SW 1271 (cell line): ENCODE measurements around the gene CNNM3.
A peak's percentile ranks its signal among the peaks of the same experiment; 100 is the strongest.

Source experiments
- DNase-seq, 2 experiments: peaks; one replicate each; lab custom pipeline; 2025; lab: John Stamatoyannopoulos, UW

The CNNM3 gene

GRCh38 chr2:96864343-96865091 is 48.4 kb downstream of the CNNM3 start:
- no peak for DNase-seq

DNA sequence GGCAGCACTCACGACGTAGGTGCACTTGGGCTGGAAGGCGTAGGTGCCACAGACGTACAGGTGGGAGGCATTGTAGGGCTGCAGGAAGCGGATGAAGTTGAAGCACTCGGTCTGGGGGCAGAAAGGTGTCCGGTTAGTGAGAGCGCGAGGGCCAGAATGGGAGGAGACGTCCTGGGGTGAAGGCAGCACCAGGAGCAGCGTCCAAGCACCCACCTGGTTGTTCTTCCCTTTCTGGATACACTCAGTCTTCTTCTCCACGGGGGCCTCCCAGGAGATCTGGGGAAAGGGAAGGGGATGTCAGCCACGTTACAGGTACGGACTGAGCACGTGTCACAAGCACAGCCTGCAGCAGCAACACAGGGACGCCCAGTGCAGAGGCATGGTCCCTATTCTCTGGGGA is 49.6 kb downstream of the CNNM3 start:
- no peak for DNase-seq

GRCh38 chr2:96866149-96866548 is 50.1 kb downstream of the CNNM3 start:
- DNase-seq, result no peak

DNA sequence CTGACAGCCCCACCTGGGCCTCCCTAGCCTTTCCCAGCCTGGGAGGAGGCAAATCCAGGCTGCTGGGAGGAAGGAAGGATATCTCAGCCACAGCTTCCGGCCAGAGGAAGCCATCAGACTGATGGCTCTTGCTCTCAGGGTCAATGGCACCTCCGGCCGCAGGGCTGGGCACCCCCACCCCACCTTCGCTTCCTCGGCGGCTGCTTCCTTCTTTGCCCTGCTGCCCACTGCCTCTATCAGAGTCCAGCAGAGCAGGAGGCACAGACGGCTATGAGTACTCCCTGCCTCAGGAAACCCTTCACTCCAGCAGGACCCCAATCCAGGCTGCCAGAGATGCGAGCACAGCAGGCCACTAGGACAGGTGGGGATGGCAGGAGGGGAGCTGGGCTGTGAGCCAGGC is 50.5 kb downstream of the CNNM3 start:
- DNase-seq, result no peak

DNA sequence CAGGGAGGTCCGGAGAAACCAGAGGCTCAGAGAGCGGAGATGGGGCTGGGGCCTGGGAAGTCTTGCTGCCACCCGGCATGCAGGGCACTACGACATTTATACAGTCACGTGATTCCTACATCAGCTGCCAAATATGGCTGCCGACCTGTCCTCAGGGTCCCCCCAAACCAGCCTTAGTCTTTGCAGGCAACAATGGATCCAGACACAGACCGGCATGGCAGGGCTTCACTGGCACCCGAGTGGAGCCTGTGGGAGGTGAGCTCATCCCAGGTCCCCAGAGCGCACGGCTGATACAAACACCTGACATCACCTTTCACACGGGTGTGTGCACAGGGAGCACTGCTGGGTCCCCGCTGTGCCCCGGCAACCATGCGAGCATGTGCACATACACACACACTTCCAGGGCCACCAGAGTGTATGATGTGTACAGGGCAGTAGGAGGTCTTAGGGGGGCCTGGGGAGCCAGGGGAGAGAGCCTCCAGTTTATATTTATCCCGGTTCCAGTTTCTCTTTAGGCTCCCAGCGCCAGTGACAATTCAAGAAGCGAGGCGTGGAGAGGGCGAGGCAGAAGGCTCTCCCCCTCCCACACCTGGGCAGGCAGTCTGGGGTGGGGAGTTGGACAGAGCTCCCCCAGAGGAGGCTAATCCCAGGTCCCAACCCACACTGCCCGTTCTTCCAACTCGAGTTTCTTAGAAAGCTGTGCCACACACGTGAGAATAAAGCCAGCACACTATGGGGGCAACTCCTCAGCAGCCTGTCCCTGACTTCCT is 51.1 kb downstream of the CNNM3 start:
- DNase-seq, result no peak

GRCh38 chr2:96867756-96868554 is 51.9 kb downstream of the CNNM3 start:
- no peak for DNase-seq

DNA sequence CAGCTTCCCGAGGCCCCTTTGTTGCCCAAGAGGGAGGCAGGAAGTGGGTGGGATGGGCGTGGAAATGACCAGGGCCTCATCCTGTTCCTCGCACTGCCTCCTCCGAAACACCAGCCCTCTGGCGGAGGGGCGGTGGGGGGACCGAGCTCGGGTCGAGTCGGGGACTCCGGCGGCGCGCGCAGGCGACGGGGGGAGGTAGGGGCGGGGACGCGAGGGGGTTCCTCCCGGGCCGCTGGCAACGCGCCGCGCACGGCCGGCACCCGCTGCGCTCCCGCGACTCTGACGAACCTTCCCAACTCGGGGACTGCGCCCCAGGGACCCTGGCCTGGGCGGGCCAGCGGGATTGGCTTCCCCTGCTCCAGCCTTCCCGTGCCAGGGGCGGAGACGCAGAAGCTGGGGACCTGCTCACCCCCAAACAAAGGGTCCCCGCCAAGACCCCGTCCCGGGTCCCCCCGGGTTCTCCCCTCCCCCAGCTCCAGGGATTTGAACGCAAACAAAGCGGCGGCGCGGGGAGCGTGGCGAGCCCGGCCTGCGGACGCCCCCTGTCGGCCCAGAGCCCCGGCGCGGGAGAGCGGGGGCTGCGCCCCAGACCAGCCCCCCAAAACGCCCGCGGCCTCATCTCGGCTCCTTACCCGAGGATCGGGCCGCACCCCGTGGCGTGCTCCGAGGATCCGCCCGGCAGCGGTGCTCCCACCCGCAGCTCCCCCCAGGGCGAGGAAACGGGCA is 52.6 kb downstream of the CNNM3 start:
- peak; percentile 79 to 87 for DNase-seq

- no peak for DNase-seq
These were observed 53.3 kb downstream of the CNNM3 start for GRCh38 chr2:96869281-96869821.

GRCh38 chr2:96869822-96870625 is 54.0 kb downstream of the CNNM3 start, which contains the start of gene SEMA4C:
TSS of gene SEMA4C (minus strand) at chr2:96870080. CDS start at chr2:96867886, 2,194 bp downstream.
- DNase-seq, result peak in 1 of 2 experiments; percentile 41

- no peak for DNase-seq
These were observed 54.7 kb downstream of the CNNM3 start for GRCh38 chr2:96870626-96871255.

GRCh38 chr2:96872591-96873349 is 56.7 kb downstream of the CNNM3 start:
- DNase-seq, result no peak

DNA sequence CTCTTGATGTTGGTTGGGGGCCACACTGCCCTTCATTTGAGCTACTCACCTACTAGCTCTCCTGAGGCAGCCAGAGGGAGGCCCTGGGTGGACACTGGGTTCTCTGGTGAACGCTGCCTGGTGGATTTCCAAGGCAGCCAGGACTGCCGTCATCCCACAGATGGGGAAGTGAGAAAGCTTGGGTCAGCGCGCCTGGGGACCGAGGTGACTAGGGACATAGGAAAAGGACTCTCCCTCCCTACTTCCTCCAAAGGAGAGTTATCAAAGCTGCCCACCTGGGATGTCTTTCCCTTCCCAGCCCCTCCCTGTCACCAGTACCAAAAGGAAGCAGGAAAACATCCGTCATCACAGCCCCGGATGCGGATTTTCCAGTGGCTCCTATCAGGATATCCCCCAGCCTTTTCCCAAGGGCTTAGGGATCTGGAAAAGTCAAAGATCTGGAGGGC is 57.6 kb downstream of the CNNM3 start:
- DNase-seq, result no peak

DNA sequence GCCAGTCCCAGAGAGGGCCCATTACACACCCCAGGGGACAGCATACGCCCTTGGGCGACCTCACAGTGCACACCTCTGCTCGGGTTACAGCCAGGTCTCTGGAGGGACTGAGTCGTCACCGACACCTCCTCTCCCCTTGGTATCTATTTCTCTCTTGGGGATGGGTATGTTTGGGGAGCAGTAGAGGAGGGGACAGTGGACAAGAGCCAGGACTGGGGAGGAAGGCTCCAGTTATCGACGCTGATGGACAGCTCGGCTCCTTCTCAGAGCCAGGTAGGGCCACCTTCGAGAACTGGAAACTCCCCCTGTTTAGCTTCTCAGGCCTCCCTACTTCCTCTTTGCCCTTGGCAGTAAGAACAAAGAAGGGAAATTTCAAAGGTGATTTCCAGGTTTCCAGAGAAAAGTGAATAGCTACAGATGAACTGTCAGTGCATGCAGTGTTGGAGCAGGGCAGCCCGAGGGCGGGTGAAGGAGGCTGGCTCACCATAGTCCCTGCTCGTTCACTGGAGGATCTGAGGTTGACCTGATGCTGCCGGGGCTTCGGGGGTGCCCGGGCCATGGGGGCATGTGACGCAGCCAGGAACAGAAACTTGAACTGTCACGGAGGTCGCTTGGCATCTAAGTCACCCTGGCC is 58.2 kb downstream of the CNNM3 start:
- no peak for DNase-seq

DNA sequence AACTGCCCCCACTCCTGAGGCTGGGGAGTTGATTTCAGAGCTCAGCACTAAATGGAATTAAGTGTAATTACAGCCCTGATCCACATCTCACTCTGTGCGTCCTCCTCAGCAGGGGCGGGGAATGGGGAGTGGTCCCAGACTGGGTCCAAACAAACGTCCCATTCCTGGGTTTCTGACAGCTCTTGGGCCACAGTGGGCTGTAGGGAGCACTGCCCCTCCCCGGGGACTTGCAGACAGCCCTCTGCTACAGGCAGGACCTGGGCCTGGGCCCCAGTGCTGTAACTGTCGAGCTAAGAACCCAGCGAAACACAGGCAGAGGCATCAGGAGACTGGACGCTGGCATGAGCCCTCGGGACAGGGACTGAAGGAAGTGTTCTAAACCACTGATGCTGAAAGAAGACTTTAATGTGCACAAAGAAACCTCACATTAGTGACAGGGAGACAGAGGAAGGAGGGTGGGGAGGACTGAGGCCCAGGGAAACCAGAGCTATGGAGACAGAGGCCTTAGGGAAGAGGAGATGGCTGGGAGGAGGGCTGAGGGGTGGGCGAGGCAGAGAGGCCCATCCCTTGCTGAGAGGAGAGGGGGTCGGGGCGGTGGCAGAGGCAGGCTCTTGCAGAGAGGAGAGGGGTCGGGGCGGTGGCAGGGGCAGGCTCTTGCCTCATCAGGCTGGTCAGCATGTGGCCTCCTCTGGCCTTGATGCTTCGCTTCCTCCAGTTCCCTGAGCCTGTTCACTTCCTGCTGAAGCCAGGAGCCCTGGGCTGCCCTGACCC is 59.6 kb downstream of the CNNM3 start:
- no peak for DNase-seq

DNA sequence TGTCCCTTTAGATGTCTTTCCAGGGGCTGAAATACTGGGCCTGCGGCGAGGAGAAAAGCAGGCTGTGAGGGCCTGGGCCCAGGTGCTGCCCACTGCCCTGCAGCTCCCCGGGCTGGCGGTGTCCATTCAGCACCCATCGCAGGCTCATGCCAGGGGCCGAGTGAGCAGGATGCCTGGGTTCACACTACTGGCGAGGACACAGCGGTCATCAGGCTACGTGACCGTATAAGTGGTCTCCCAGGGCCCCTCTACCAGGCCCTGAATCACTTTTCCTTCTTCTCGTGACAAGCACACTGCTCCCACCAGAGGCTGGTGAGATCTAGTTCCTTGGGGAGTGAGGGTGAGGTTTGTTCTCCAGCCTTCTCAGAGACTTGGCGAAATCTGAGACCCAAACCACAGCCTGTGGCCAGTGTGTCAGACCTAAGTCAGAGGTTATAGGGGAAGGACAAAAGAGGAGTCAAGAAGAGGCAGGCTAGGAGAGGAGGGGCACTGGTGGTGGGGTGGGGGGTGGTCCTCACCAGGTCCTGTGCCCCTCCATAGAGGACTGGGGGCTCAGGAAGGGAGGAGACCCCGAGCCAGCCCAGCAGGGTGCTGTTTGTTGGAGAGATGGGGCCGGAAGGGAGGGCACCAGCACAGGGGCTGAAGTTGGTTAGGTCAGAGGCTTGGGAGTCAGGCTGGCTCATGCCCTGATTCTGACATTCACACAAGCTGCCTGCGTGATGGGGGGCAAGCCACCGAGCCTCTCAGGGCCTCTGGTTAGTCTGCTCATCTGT is 60.4 kb downstream of the CNNM3 start:
- no peak for DNase-seq

DNA sequence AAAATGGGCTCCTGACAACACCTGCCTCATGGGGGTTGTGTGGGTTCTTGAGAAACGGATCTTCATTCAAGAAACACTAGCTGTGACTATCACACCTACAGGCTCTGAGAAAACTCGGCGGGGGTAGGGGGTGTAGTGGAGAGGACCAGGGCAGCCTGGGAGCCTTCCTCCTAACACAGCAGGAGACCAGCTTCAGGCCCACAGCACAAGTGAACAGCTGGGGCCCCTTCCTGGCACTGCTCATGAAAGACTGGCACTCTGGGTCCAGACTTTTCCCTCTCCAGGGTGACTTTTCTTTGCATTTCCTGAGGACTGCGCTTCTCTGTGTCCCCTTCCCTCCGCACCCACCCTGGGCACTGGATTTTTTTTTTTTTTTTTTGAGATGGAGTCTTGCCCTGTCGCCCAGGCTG is 61.0 kb downstream of the CNNM3 start:
- DNase-seq, result no peak

- DNase-seq, result no peak
These were observed 61.6 kb downstream of the CNNM3 start for GRCh38 chr2:96877631-96878092.
